Astrocyte of the hippocampus (primary cell): ENCODE results near the gene ZCCHC14.
A peak's percentile ranks its signal among the peaks of the same experiment; 100 is the strongest.
"Not testable (repeated sequence)": the region's sequence is repeated elsewhere in the genome, so short reads cannot be mapped to it uniquely, and the experiment has no call there.

Experiments used
- DNase-seq: peaks from one replicate; pipeline ENCODE4 v3.0.0; 2011; ENCODE audit warnings: low read depth, low spot score

ZCCHC14 gene

GRCh38 chr16:87410530-87410929 is 82.3 kb downstream of the ZCCHC14 start:
- DNase-seq: no peak

- no peak for DNase-seq
These were observed 83.0 kb downstream of the ZCCHC14 start for GRCh38 chr16:87409781-87410180.

GRCh38 chr16:87409153-87409552 is 83.7 kb downstream of the ZCCHC14 start:
- DNase-seq: no peak

- peak; percentile 76 for DNase-seq
These were observed 85.2 kb downstream of the ZCCHC14 start for GRCh38 chr16:87407511-87408112.

- DNase-seq: no peak
These were observed 86.2 kb downstream of the ZCCHC14 start for GRCh38 chr16:87406495-87407088.

GRCh38 chr16:87404764-87405625 is 87.8 kb downstream of the ZCCHC14 start:
- no peak for DNase-seq

- no peak for DNase-seq
These were observed 97.5 kb downstream of the ZCCHC14 start for GRCh38 chr16:87395181-87395842.

GRCh38 chr16:87393680-87394055 is 99.2 kb downstream of the ZCCHC14 start:
- DNase-seq: no peak

- DNase-seq: peak; percentile 67
These were observed 99.8 kb downstream of the ZCCHC14 start for GRCh38 chr16:87392821-87393679.

GRCh38 chr16:87391950-87392820 is 100.6 kb downstream of the ZCCHC14 start, which contains the start of gene MAP1LC3B:
TSS of gene MAP1LC3B (plus strand) at chr16:87392336. CDS start at chr16:87392428, 92 bp downstream.
- peak; percentile 100 for DNase-seq

- no peak for DNase-seq
These were observed 101.4 kb downstream of the ZCCHC14 start for GRCh38 chr16:87391324-87391949.

- no peak for DNase-seq
These were observed 102.0 kb downstream of the ZCCHC14 start for GRCh38 chr16:87390641-87391323.

GRCh38 chr16:87389914-87390313 is 102.9 kb downstream of the ZCCHC14 start:
- not testable (repeated sequence) for DNase-seq

GRCh38 chr16:87389245-87389644 is 103.6 kb downstream of the ZCCHC14 start:
- no peak for DNase-seq

- DNase-seq: no peak
These were observed 104.0 kb downstream of the ZCCHC14 start for GRCh38 chr16:87388818-87389134.

- DNase-seq: peak; percentile 97
These were observed 104.6 kb downstream of the ZCCHC14 start for GRCh38 chr16:87387942-87388817.

- not testable (repeated sequence) for DNase-seq
These were observed 108.0 kb downstream of the ZCCHC14 start for GRCh38 chr16:87384875-87385167.

GRCh38 chr16:87384162-87384874 is 108.5 kb downstream of the ZCCHC14 start:
- DNase-seq: no peak
